Left colon (tissue), 2 donors: ENCODE results near the gene SLCO2A1. TPM values are rescaled to one million over a fixed set of nuclear protein-coding genes. Genes with fewer than 3 reads are reported as not detected.
A peak's percentile ranks its signal among the peaks of the same experiment; 100 is the strongest.

Experiments
- ATAC-seq: fragments of 200-7000 bp; cut with Tn5 transposase; one replicate; pipeline ENCODE4 v1.9.1; 2020; ENCODE audit warnings: mild to moderate bottlenecking, moderate library complexity
- DNase-seq, 2 donors: peaks; one replicate each; pipeline ENCODE4 v3.0.0-alpha.2; 2020
- intact Hi-C, 2 donors: fragments of 100-400 bp; cut with DNase I in 1 of 2; cut with micrococcal nuclease in 1 of 2; formaldehyde crosslinking; loops; one replicate each; pipeline versions ENCODE4 v1.11.2 to v1.14.0; 2022; cut with DNase I, micrococcal nuclease
- total RNA-seq, 2 donors: library from RNA; stranded (reverse); fragmentation: NEBNext Ultra II Directional; extraction: Animal tissue kit (Norgen Biotek cat#: 25700); gene quantifications; one replicate each; pipeline ENCODE4 v1.2.1, GENCODE V29; 2021
- donor health status: DM: no; HTN: no; CAD: no.
- donor health status: DM: yes; HTN: yes; CAD: no.

SLCO2A1 gene
- total RNA-seq, 2 donors from 2014 or later = 50.6 to 57.7 TPM

GRCh38 chr3:134014270-134014669, 15.5 kb downstream of the SLCO2A1 start:
- intact Hi-C loops = no loop called here
- ATAC-seq (no peak), DNase-seq (no peak)

GRCh38 chr3:134013280-134013679, 16.4 kb downstream of the SLCO2A1 start:
- DNase-seq = no peak
- intact Hi-C loops = no loop called here
- ATAC-seq = no peak

- ATAC-seq (no peak), DNase-seq (no peak)
- intact Hi-C loops = no loop called here
These were observed 20.3 kb downstream of the SLCO2A1 start for GRCh38 chr3:134009345-134010000.

GRCh38 chr3:134008630-134009156, 21.0 kb downstream of the SLCO2A1 start:
- no peak for ATAC-seq
- DNase-seq = no peak
- intact Hi-C loops = no loop called here

- ATAC-seq (no peak), DNase-seq (no peak)
- intact Hi-C loops = no loop called here
These were observed 21.9 kb downstream of the SLCO2A1 start for GRCh38 chr3:134007819-134008218.

GRCh38 chr3:134004841-134005240, 24.9 kb downstream of the SLCO2A1 start:
- ATAC-seq (no peak), DNase-seq (no peak)
- intact Hi-C loops = no loop called here

- intact Hi-C loops = no loop called here
- ATAC-seq (no peak), DNase-seq (no peak)
These were observed 26.7 kb downstream of the SLCO2A1 start for GRCh38 chr3:134003066-134003465.

- DNase-seq = no peak
- ATAC-seq = no peak
- intact Hi-C loops = no loop called here
These were observed 27.4 kb downstream of the SLCO2A1 start for GRCh38 chr3:134002306-134002705.

GRCh38 chr3:134001251-134001650, 28.5 kb downstream of the SLCO2A1 start:
- DNase-seq (no peak), ATAC-seq (peak; percentile 52)
- intact Hi-C loops = no loop called here

GRCh38 chr3:133999891-134000685, 29.6 kb downstream of the SLCO2A1 start:
- intact Hi-C loops = no loop called here
- ATAC-seq (no peak), DNase-seq (no peak)

- intact Hi-C loops = no loop called here
- DNase-seq = no peak
- no peak for ATAC-seq
These were observed 31.0 kb downstream of the SLCO2A1 start for GRCh38 chr3:133998691-133999241.

- DNase-seq (peak in 1 of 2 donors; percentile 1), ATAC-seq (no peak)
- intact Hi-C loops = no loop called here
These were observed 31.7 kb downstream of the SLCO2A1 start for GRCh38 chr3:133997871-133998635.

GRCh38 chr3:133996996-133997395, 32.7 kb downstream of the SLCO2A1 start:
- intact Hi-C loops = no loop called here
- ATAC-seq = no peak
- no peak for DNase-seq

- intact Hi-C loops = no loop called here
- ATAC-seq (no peak), DNase-seq (no peak)
These were observed 33.5 kb downstream of the SLCO2A1 start for GRCh38 chr3:133996251-133996661.

- DNase-seq (no peak), ATAC-seq (peak; percentile 14)
- intact Hi-C loops = no loop called here
These were observed 34.5 kb downstream of the SLCO2A1 start for GRCh38 chr3:133995264-133995663.

GRCh38 chr3:133994166-133994890, 35.4 kb downstream of the SLCO2A1 start:
- ATAC-seq = no peak
- no peak for DNase-seq
- intact Hi-C loops = no loop called here

GRCh38 chr3:133992951-133993620, 36.6 kb downstream of the SLCO2A1 start:
- ATAC-seq (no peak), DNase-seq (no peak)
- intact Hi-C loops = no loop called here

- intact Hi-C loops = no loop called here
- no peak for DNase-seq
- peak; percentile 30 for ATAC-seq
These were observed 37.3 kb downstream of the SLCO2A1 start for GRCh38 chr3:133992381-133992780.
